ENCODE results near the gene HS6ST2.

GRCh38 chrX:132716006-132716405 lies 242.4 kb downstream of the HS6ST2 start:
- TF ChIP-seq CTCF (IDR thresholded peaks at IDR 0.05) (no peak), POLR2A (IDR thresholded peaks at IDR 0.05) (no peak), POLR2AphosphoS5 (IDR thresholded peaks at IDR 0.05) (no peak)
